ENCODE results near the gene UTP15.

The UTP15 gene

GRCh38 chr5:73565969-73566547 lies 515 bp downstream of the UTP15 start:
- no peak for DNase-seq (ENCODE audit: low spot score)

GRCh38 chr5:73582285-73583145 lies 17.0 kb downstream of the UTP15 start:
- no peak for DNase-seq (ENCODE audit: low spot score)

DNA sequence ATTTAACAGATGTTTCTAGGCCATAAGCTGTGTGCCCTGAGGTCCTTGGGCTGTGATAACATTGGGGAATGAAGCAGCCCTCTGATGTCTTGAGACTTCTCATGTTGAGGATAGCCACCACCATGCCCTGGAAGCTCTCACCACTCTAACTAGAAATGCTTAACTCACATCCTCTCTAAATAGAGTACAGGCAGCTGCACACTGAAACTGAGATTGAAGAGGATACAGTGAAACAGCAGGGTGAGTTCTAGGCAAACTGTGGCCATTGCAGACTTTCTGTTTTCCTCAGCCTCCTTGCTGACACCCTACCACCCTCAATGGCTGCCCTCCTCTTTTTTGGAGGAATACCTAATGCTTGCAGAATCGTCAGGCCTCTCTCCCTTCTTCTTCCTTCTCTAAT lies 22.4 kb downstream of the UTP15 start:
- no peak for DNase-seq (ENCODE audit: low spot score)

DNA sequence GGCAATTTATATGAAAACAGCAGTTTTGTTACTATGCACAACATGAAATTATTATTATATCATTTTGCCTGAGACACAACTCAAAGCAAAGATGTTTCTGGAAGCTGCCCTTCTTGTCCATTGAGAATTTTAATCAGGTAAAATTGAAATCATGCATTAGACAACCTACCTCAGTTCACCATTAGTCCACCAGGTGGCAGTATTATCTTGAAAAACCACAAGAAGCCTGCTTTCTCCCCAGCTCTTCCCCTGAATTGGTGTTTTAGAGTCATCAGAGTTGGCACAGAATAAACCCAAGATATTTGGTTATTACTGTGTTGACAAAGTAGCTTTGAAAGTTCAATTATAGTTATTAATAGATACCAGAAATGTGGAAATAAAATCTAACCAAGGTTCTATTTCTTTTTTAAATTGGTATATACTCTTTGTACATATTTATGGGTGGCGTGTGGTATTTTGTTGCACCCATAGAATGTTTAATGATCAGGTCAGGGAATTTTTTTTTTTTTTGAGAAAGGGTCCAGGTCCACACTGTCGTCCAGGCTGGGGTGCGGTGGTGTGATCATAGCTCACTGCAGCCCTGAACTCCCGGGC lies 25.7 kb downstream of the UTP15 start:
- DNase-seq (ENCODE audit: low spot score), result peak; percentile 29

DNA sequence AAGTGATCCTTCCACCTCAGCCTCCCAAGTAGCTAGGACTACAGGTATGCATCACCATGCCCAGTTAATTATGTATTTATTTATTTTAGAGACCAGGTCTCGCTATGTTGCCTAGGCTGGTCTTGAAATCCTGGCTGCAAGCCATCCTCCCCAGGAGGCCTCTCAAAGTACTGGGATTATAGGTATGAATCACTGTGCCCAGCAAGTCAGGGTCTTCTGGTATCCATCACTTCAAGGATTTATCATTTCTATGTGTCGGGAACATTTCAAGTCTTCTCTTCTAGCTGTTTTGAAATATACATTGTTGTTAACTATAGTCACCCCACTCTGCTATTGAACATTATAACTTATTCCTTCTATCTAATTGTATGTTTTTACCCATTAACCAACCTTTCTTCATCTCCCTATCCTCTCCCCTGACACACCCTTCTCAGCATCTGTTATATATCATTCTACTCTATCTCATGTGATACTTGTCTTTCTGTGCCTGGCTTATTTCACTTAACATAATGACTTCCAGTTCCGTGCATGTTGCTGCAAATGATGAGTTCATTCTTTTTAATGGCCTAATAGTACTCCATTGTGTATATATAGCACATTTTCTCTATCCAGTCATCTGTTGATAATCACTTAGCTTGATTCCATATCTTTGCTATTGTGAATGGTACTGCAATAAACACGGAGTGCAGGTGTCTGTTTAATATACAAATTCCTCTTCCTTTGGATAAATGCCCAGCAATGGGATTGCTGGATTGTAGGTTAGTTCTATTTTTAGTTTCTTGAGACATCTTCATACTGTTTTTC lies 26.4 kb downstream of the UTP15 start:
- no peak for DNase-seq (ENCODE audit: low spot score)

DNA sequence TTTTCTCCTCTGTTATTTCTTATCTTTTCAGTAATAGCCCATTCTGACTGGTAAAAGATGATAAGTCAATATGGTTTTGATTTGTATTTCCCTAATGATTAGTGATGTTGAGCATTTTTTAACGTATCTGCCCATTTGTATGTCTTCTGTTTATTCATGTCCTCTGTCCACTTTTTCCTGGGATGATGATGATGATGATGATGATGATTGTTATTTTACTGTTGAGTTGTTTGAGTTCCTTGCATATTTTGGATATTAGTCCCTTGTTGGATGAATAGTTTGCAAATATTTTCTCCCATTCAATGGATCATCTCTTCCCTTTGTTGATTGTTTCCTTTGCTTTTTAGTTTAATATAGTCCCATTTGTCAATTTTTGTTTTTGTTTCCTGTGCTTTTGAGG lies 27.0 kb downstream of the UTP15 start:
- DNase-seq (ENCODE audit: low spot score), result no peak

DNA sequence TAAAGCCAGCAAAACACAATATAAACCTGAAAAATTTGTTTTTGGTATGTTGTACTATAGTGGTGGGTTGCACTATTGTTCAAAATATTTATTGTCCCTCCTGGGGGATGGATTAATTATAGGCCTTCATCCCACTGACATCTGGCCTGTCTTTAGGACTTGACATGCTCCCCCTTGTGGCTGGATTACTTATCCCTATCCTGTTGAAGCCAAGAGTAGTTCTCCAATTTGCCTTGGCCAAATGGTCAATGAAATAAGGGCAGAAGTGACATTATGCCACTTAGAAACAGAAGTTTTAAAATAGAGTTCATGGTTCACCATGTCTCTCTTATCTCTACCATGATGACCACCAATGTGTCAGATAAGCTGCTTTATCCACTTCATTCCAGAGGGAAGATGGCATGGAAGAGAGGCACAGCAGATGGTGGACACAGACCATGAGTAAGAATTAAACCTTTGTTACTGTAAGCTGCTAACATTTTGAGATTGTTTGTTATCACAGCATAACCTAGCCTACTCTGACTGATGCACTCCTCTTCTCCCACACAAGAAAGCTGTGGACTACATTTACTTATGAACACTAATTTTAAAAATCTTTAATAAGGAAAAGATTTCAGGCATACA lies 31.3 kb downstream of the UTP15 start:
- DNase-seq (ENCODE audit: low spot score), result no peak

DNA sequence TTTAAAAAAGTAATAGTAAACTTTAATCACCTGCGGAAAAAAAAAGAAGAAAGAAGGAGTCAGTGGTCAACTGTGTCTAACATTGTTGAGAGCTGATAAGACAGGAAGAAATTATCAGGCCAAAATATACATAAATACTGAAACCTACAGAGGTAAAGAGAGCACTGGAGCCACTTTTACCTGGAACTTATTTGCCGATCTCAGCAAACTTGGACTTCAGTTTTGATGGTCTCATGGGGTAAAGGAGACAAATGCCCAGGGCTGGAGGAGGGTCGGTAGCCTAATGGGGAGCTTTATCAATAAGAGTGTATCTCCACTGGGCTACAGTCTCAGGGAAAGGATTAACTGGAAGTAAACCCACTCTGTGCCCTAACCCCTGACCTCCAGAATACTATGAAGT lies 33.8 kb downstream of the UTP15 start:
- DNase-seq (ENCODE audit: low spot score), result no peak

DNA sequence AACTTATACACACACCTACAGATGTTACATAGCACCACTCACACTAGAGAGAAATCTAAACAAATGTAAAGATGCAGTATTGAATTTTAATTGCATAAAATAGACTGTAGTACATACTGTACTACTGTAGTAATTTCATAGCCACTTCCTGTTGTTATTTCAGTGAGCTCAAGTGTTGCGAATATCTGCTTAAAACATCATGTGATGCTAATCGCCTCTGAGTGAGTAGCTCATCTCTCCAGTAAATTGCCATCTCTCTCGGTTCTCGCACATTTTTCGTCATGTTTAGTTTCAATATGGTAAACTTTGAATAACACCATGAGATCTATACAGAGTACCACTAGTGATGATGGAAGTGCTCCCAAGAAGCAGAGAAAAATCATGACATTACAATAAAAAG lies 38.5 kb downstream of the UTP15 start:
- DNase-seq (ENCODE audit: low spot score), result no peak

GRCh38 chr5:73605223-73606087 lies 39.9 kb downstream of the UTP15 start:
- DNase-seq (ENCODE audit: low spot score), result no peak

GRCh38 chr5:73606206-73606753 lies 40.7 kb downstream of the UTP15 start:
- no peak for DNase-seq (ENCODE audit: low spot score)

DNA sequence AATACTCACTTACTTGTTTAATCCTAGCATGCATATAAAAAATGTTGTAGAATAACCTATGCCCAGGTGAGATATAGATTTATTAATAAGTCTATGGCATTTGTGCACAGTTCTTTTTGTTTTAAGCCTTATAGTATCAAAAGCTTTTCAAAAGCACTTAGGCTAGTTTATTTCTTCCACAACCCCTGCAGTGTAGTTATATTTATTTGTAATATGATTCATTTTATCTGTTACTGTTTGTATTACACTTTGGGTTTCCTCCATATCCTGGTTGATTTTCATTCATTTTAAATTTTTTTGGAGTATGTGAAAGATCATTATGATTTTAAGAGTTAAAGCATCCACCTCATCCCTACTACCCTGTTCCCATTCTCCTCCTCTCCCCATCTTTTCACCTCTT lies 41.7 kb downstream of the UTP15 start:
- DNase-seq (ENCODE audit: low spot score), result no peak

GRCh38 chr5:73612799-73613198 lies 47.3 kb downstream of the UTP15 start:
- DNase-seq (ENCODE audit: low spot score), result no peak

GRCh38 chr5:73615085-73615484 lies 49.5 kb downstream of the UTP15 start:
- DNase-seq (ENCODE audit: low spot score), result no peak

DNA sequence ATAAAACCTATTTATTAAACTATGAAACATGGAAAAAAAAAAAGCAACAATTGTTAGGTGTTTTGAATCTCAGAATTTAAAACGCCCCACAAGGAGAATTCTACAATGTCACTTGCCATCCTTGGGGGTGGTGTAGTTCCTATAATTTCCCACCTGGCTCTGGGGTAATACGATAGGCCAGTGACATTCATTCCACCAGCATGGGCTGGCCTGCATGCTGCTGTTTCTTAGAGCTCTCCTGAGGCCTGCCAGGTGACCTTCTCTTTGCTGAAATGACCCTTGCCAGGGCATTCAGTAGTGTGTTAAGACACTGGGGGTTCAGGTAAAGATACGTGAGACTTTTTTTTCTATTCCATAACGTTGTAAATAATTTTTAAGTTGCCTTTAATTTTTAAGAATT lies 50.4 kb downstream of the UTP15 start:
- DNase-seq (ENCODE audit: low spot score), result no peak

GRCh38 chr5:73617510-73618279 lies 52.2 kb downstream of the UTP15 start:
- DNase-seq (ENCODE audit: low spot score), result no peak

GRCh38 chr5:73619606-73620333 lies 54.2 kb downstream of the UTP15 start:
- no peak for DNase-seq (ENCODE audit: low spot score)

- no peak for DNase-seq (ENCODE audit: low spot score)
These were observed 54.8 kb downstream of the UTP15 start for GRCh38 chr5:73620334-73620687.

DNA sequence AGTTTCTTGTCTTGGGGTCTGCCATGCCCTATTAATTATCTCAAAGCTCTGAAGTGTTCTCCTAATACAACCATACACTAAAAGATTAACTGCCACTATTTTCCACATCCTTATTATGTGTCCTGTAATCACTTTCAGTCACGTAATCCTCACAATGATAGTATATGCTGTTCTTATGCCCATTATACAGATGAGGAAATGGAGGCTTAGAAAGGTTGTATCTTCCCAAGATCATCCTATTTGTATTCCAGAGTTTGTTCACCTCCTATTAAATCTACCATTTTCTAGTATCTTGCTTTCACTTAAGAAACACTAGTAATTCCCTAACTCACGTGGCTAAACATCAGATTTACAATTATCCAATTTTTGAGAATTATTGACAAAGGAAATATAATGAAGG lies 57.5 kb downstream of the UTP15 start:
- DNase-seq (ENCODE audit: low spot score), result no peak

All from HuH-7.5 (cell line).